Heart right ventricle (tissue), 16 donors: Measurements from ENCODE around the gene MXRA8. TPM values are rescaled to one million over a fixed set of nuclear protein-coding genes. Genes with fewer than 3 reads are reported as not detected.
A peak's percentile ranks its signal among the peaks of the same experiment; 100 is the strongest.

Experiments used
- ATAC-seq, 8 donors: fragments of 200-7000 bp; cut with Tn5 transposase; one replicate each; pipeline ENCODE4 v1.9.1; 2020; ENCODE audit warnings: mild to moderate bottlenecking in 8 of 8, moderate library complexity in 8 of 8, moderate number of reproducible peaks in 1 of 8
- DNase-seq, 2 donors: peaks; one replicate each; pipeline ENCODE4 v3.0.0-alpha.2; 2020
- H3K27ac ChIP-seq, 10 donors: fragments of 200-600 bp; sonication (generic) in 2 of 10; one replicate each; pipeline versions ENCODE4 v1.5.0 to v1.8.0; 2020 to 2022; ENCODE audit warnings: mild to moderate bottlenecking in 3 of 10
- H3K27me3 ChIP-seq, 7 donors: fragments of 200-600 bp; one replicate each; pipeline ENCODE4 v1.8.0; 2021 to 2022; ENCODE audit warnings: mild to moderate bottlenecking in 2 of 7
- H3K36me3 ChIP-seq, 9 donors: fragments of 200-600 bp; sonication (generic) in 1 of 9; one replicate each; pipeline versions ENCODE4 v1.5.0 to v1.8.0; 2020 to 2022; ENCODE audit warnings: mild to moderate bottlenecking in 2 of 9
- H3K4me1 ChIP-seq, 9 donors: fragments of 200-600 bp; sonication (generic) in 1 of 9; one replicate each; pipeline versions ENCODE4 v1.5.0 to v1.8.0; 2020 to 2022; ENCODE audit warnings: mild to moderate bottlenecking in 4 of 9
- H3K4me3 ChIP-seq, 10 donors: fragments of 200-600 bp; sonication (generic) in 2 of 10; one replicate each; pipeline versions ENCODE4 v1.5.0 to v1.8.0; 2020 to 2022; ENCODE audit warnings: mild to moderate bottlenecking in 7 of 10, moderate library complexity in 2 of 10
- H3K9me3 ChIP-seq, 11 donors: fragments of 200-600 bp in 10 of 11; sonication (generic) in 2 of 11; one replicate each; pipeline versions ENCODE4 v1.5.0 to v1.8.0; 2013 to 2022; ENCODE audit warnings: mild to moderate bottlenecking in 2 of 11, control low read depth in 1 of 11, moderate library complexity in 1 of 11
- WGBS, 2 donors: extraction: QIAGEN DNeasy Blood & Tissue Kit; methylation state at CpG; one replicate each; pipeline ENCODE4 v1.1.7; 2013; ENCODE audit warnings: inconsistent platforms in 1 of 2; 5-methylcytosine and 5-hydroxymethylcytosine counted together
- intact Hi-C, 10 donors: fragments of 100-400 bp; cut with DNase I; formaldehyde crosslinking; loops; one replicate each; pipeline versions ENCODE4 v1.11.1 to v1.14.2; 2022
- polyA plus RNA-seq, 2 donors: library from polyadenylated mRNA; stranded (reverse); fragments of 200-250 nt; gene quantifications; one replicate each; pipeline ENCODE4 v1.2.3, GENCODE V29; 2013
- total RNA-seq, 10 donors: library from RNA; stranded (reverse); fragmentation: NEBNext Ultra II Directional in 3 of 10; extraction: Animal tissue kit (Norgen Biotek cat#: 25700) in 3 of 10; gene quantifications; one replicate each; pipeline versions ENCODE4 v1.2.1 to v1.2.4, GENCODE V29; 2021 to 2023
- TF ChIP-seq, protein P1 (sequence below), 9 donors: fragments of 200-600 bp; sonication (generic) in 2 of 9; IDR thresholded peaks; one replicate each; pipeline versions ENCODE4 v1.5.0 to v1.8.0; 2021 to 2022; ENCODE audit warnings: antibody characterized with exemption in 9 of 9, mild to moderate bottlenecking in 5 of 9, moderate library complexity in 1 of 9
- donor health status: Arrhythmogenic right ventricular cardiomyopathy.
- donor health status: ischemic (EF 13 %, LVEDD 7.1; RV severe dilation, severe dysfunction).
- donor health status: healthy with polysubstance abuse.
- donor health status: DM: no; HTN: yes; CAD: no.
- donor health status: DM: no; HTN: no; CAD: no.
- donor health status: ischemic (EF 25% LVEDD 6.9; RV normal size, moderate dysfunction).
- donor health status: ischemic (EF 25% LVEDD 5.7; RV mildly dilated, moderate dysfunction).
- donor health status: healthy.
- donor health status: DM: yes; HTN: yes; CAD: no.
- donor health status: Ischemic cardiomyopathy.
- donor health status: ischemic (EF 35%, LVEDD 5.7; RV mildly dilated, moderate dysfunction).
- donor health status: nonischemic (EF 11% LVEDD 7.7; RV severe dilation, severe dysfunction).
- donor health status: DM: yes; HTN: yes; CAD: no.
- donor health status: PGD.
- donor health status: ischemic (EF 29% LVEDD 5.4; RV normal size, mild dysfunction).
- donor health status: nonischemic (EF 23%, LVEDD 6.1; RV moderate dilation, normal function).

The MXRA8 gene
- total and polyA plus RNA-seq, 12 donors: 7.2 to 35.6 (median 15.5) TPM

DNA sequence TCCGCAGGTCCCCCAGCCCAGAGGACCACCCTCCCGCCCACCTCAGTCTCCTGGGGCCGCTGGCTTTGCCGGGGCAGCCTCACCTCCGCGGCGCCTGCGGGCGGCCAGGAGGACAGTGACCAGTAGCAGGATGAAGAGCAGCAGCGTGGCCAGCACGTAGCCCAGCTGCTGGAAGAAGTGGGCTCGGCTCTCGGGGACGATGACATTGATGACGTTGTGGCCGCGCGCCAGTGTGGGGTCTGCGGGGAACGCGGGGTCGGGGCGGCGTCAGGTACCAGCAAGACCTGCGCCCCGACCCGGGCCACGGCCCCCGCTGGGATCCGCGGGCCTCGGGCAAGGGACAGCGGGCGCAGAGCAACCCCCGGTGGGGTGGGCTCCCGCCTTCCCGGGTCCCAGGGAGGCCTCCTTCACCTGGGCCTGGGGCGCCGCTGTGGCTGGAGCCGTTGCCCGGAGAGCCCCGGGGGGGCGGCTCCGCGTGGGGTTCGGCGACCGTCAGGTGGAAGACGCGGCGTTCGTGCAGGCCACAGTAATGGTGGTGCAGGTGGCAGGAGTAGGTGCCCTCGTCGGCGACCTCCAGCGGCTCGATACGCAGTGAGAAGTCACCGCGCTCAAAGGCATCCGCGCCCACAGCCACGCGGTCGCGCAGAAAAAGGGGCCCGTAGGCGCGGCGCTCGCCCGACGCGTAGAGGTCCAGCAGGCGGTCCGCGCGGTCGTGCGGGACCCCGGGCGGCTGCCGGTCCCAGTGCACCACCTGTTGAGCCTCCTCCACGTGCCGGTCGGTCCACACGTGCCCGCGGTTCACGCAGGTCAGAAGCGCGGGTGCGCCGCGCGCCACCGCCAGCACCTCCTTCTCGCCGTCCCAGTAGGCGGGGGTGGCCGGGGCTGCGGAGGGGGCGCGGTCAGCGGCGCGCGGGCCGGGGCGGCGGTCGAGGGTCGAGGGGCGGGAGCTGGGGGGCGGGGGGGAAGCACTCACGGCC lies 3.8 kb downstream of the MXRA8 start:
- ATAC-seq (no peak), DNase-seq (peak in 1 of 2 donors; percentile 20)
- no peaks in the 10 kb centered on the region for H3K9me3 ChIP-seq
- H3K4me3 ChIP-seq: peak overlapping the region in 6 of 10 donors; percentile 27 to 69 (median 42)
- peak overlapping the region in 2 of 10 donors; percentile 20 to 75 for H3K27ac ChIP-seq
- 25 to 33% methylated on average over 102 to 116 of the region's 116 CpGs for WGBS, 2 donors
- TF ChIP-seq, protein P1, sequence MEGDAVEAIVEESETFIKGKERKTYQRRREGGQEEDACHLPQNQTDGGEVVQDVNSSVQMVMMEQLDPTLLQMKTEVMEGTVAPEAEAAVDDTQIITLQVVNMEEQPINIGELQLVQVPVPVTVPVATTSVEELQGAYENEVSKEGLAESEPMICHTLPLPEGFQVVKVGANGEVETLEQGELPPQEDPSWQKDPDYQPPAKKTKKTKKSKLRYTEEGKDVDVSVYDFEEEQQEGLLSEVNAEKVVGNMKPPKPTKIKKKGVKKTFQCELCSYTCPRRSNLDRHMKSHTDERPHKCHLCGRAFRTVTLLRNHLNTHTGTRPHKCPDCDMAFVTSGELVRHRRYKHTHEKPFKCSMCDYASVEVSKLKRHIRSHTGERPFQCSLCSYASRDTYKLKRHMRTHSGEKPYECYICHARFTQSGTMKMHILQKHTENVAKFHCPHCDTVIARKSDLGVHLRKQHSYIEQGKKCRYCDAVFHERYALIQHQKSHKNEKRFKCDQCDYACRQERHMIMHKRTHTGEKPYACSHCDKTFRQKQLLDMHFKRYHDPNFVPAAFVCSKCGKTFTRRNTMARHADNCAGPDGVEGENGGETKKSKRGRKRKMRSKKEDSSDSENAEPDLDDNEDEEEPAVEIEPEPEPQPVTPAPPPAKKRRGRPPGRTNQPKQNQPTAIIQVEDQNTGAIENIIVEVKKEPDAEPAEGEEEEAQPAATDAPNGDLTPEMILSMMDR (IDR thresholded peaks at IDR 0.05): no peak
- H3K4me1 ChIP-seq: peaks cover 14 to 63% (median 46%) of the 10 kb centered on the region in 9 donors
- peaks cover 0 to 75% (median 57%) of the 10 kb centered on the region in 7 donors for H3K27me3 ChIP-seq
- H3K36me3 ChIP-seq: peaks cover 0 to 19% (median 0%) of the 10 kb centered on the region in 9 donors
- intact Hi-C loops: loop anchor here in 1 of 10 donors (5.0 kb wide), 1 partner anchor 237 kb away; the partner anchor contains the start of gene C1orf159

DNA sequence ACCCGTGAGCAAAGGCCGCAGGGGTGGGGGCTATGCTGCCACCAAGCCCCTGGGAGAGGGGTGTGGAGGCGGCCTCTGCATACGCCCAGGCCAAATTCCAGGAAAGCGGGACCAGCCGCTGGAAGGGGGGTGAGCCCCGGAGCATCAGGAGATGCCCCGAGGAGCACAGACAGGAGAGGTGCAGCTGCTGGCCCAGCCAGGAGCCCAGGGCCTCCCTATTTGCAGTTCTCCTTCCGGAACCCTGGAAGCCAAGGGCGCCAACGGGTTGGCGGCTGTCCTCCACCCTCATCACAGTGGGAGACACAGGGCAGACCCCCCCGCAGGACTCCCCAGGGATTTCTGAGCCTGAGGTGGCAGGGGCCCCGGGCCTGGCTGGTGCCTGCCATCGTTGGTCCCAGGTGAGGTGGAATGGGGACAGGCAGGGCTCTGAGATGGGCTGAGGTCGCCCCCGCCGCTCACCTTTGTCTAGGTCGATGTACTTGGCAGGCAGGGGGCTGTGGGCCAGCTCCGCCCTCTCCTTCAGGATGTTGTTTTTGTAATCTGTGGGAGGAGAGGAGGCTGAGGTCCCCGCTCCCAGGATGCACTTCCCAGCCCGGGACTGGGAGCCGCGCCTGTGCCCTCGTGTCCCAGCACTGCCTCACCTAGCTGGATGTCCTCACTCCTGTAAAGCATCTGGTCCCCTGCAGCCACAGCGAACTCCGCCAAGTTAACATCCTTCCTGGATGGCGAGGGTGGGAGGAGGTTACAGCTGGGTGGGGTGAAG lies 4.8 kb downstream of the MXRA8 start:
- Histone ChIP-seq H3K4me3 (no peak overlapping the region), H3K27ac (peak overlapping the region in 4 of 10 donors; percentile 19 to 75 (median 24)), H3K9me3 (no peaks in the 10 kb centered on the region), H3K27me3 (peaks cover 0 to 65% (median 53%) of the 10 kb centered on the region in 7 donors), H3K4me1 (peaks cover 14 to 57% (median 40%) of the 10 kb centered on the region in 9 donors), H3K36me3 (peaks cover 0 to 19% (median 0%) of the 10 kb centered on the region in 9 donors)
- DNase-seq (no peak), ATAC-seq (no peak)
- intact Hi-C loops: no loop called here
- 38 to 41% methylated on average over 28 of the region's 28 CpGs for WGBS, 2 donors
- TF ChIP-seq, protein P1 (IDR thresholded peaks at IDR 0.05): no peak

DNA sequence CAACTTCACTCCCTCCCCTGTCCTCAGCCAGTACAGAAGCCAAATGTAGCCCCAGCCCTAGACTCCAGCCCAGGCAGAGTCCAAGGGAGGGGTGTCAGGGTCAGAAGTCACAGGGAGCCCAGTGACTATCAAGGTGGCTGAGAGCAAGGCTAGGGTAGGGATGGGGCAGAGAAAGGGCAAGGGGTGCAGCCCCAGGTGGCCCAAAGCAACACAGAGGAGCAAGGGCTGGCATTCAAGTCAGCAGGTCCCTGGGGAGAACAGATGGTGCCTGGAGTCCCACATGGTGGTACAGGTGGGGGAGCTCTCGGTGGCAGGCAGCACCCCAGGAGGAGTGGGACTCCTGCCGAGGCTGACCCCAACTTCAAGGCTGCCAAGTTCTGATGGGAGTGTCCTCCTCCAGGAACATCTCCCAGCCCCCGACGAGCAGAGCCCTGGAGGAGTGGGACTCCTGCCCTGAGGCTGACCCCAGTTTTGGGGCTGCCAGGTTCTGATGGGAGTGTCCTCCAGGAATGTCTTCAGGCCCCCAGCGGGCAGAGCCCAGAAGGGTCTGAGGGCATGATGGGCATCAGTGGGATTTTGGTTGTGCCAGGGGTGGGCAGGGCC lies 5.5 kb downstream of the MXRA8 start:
- DNase-seq: no peak
- H3K9me3 ChIP-seq: no peaks in the 10 kb centered on the region
- H3K4me1 ChIP-seq: peaks cover 16 to 60% (median 43%) of the 10 kb centered on the region in 9 donors
- no peak for ATAC-seq
- 26 to 29% methylated on average over 5 of the region's 5 CpGs for whole genome bisulfite sequencing, 2 donors
- intact Hi-C loops: no loop called here
- peaks cover 0 to 19% (median 0%) of the 10 kb centered on the region in 9 donors for H3K36me3 ChIP-seq
- TF ChIP-seq, protein P1 (IDR thresholded peaks at IDR 0.05): no peak
- H3K4me3 ChIP-seq: no peak overlapping the region
- peaks cover 0 to 58% (median 47%) of the 10 kb centered on the region in 7 donors for H3K27me3 ChIP-seq
- peak overlapping the region in 5 of 10 donors; percentile 16 to 75 (median 63) for H3K27ac ChIP-seq
